HepG2 (cell line): ENCODE data around the gene CDYL. TPM values are rescaled to one million over a fixed set of nuclear protein-coding genes. Genes with fewer than 3 reads are reported as not detected.
A peak's percentile ranks its signal among the peaks of the same experiment; 100 is the strongest.

Experiments used
- DNMT1 ChIP-seq: sonication (generic); formaldehyde crosslinking; IDR thresholded peaks from 2 replicates; pipeline ENCODE4 v1.5.1; 2020; ENCODE audit warnings: mild to moderate bottlenecking, missing genetic modification reagents
- EEA1 ChIP-seq: sonication (generic); formaldehyde crosslinking; IDR thresholded peaks from 2 replicates; pipeline ENCODE4 v1.5.1; 2020; ENCODE audit warnings: mild to moderate bottlenecking, missing genetic modification reagents, borderline replicate concordance
- FLYWCH1 ChIP-seq: sonication (generic); formaldehyde crosslinking; IDR thresholded peaks from 2 replicates; pipeline ENCODE4 v1.8.1; 2023; ENCODE audit warnings: mild to moderate bottlenecking, missing genetic modification reagents
- KAT2B ChIP-seq: fragments of 150-350 bp; IDR thresholded peaks from 2 replicates; pipeline ENCODE4 v1.6.1; 2014; ENCODE audit warnings: low read depth, low read length, borderline replicate concordance
- KDM3A ChIP-seq: IDR thresholded peaks from 2 replicates; pipeline ENCODE4 v1.6.1; 2018; ENCODE audit warnings: low read depth, missing compliant biosample characterization
- NCOA1 ChIP-seq: sonication (generic); formaldehyde crosslinking; IDR thresholded peaks from 2 replicates; pipeline ENCODE4 v1.9.0; 2021; ENCODE audit warnings: missing genetic modification reagents
- NR2F6 ChIP-seq, 2 experiments: IDR thresholded peaks; 2 replicates each; pipeline ENCODE4 v1.6.1; 2016; ENCODE audit warnings: antibody characterized with exemption in 1 of 2, mild to moderate bottlenecking in 1 of 2
- ONECUT2 ChIP-seq: sonication (generic); formaldehyde crosslinking; IDR thresholded peaks from 2 replicates; pipeline ENCODE4 v1.4.0; 2020; ENCODE audit warnings: missing genetic modification reagents
- POLR2AphosphoS5 ChIP-seq: IDR thresholded peaks from 2 replicates; pipeline ENCODE4 v1.6.1; 2012; ENCODE audit warnings: low read depth, low read length
- RFX1 ChIP-seq: fragments of 450-650 bp; IDR thresholded peaks from 2 replicates; pipeline ENCODE4 v1.6.1; 2017
- SMAD3 ChIP-seq: sonication (generic); formaldehyde crosslinking; IDR thresholded peaks from 2 replicates; pipeline ENCODE4 v1.4.0; 2020; ENCODE audit warnings: missing genetic modification reagents
- SP2 ChIP-seq: sonication (generic); formaldehyde crosslinking; IDR thresholded peaks from 2 replicates; pipeline ENCODE4 v1.5.1; 2020; ENCODE audit warnings: mild to moderate bottlenecking, missing genetic modification reagents
- SSRP1 ChIP-seq: IDR thresholded peaks from 2 replicates; pipeline ENCODE4 v1.6.1; 2016; ENCODE audit warnings: control low read depth
- ZBTB1 ChIP-seq: sonication (generic); formaldehyde crosslinking; IDR thresholded peaks from 2 replicates; pipeline ENCODE4 v1.4.0; 2020; ENCODE audit warnings: missing genetic modification reagents, borderline replicate concordance
- ZBTB20 ChIP-seq: sonication (generic); formaldehyde crosslinking; IDR thresholded peaks from 2 replicates; pipeline ENCODE4 v1.8.1; 2023; ENCODE audit warnings: missing genetic modification reagents, low read depth, mild to moderate bottlenecking, borderline replicate concordance
- ZBTB7B ChIP-seq: sonication (generic); formaldehyde crosslinking; IDR thresholded peaks from 2 replicates; pipeline ENCODE4 v1.4.0; 2020; ENCODE audit warnings: missing genetic modification reagents
- ZNF12 ChIP-seq: sonication (generic); formaldehyde crosslinking; IDR thresholded peaks from 2 replicates; pipeline ENCODE4 v1.5.0; 2020; ENCODE audit warnings: missing genetic modification reagents
- ZNF180 ChIP-seq: sonication (generic); formaldehyde crosslinking; IDR thresholded peaks from 2 replicates; pipeline ENCODE4 v1.4.0; 2020; ENCODE audit warnings: low read depth, missing genetic modification reagents, borderline replicate concordance
- ZNF225 ChIP-seq: sonication (generic); formaldehyde crosslinking; IDR thresholded peaks from 2 replicates; pipeline ENCODE4 v1.4.0; 2020; ENCODE audit warnings: mild to moderate bottlenecking, missing genetic modification reagents
- ZNF282 ChIP-seq: fragments of 450-650 bp; IDR thresholded peaks from 2 replicates; pipeline ENCODE4 v1.6.1; 2018; ENCODE audit not compliant: partially characterized antibody
- ZNF3 ChIP-seq: IDR thresholded peaks from 2 replicates; pipeline ENCODE4 v1.7.0; 2017; ENCODE audit warnings: inconsistent platforms
- ZNF329 ChIP-seq: sonication (generic); formaldehyde crosslinking; IDR thresholded peaks from 2 replicates; pipeline ENCODE4 v1.9.0; 2021; ENCODE audit warnings: low read depth, mild to moderate bottlenecking, missing genetic modification reagents
- ZNF598 ChIP-seq: sonication (generic); formaldehyde crosslinking; IDR thresholded peaks from 2 replicates; pipeline ENCODE4 v1.5.1; 2020; ENCODE audit warnings: mild to moderate bottlenecking, missing genetic modification reagents, borderline replicate concordance
- ZNF724P ChIP-seq: sonication (generic); formaldehyde crosslinking; IDR thresholded peaks from 2 replicates; pipeline ENCODE4 v1.8.0; 2022; ENCODE audit warnings: missing genetic modification reagents, borderline replicate concordance
- ZNF773 ChIP-seq: sonication (generic); formaldehyde crosslinking; IDR thresholded peaks from 2 replicates; pipeline ENCODE4 v1.4.0; 2020; ENCODE audit warnings: missing genetic modification reagents, borderline replicate concordance
- polyA plus RNA-seq, 8 experiments: library from polyadenylated mRNA; depleted of rRNA in 3 of 8; stranded (reverse) in 7 of 8; unstranded in 1 of 8; fragments of >200 nt; fragmentation: Illumina TruSeq in 4 of 8; extraction: Trizol in 4 of 8; gene quantifications; 2 replicates each; pipeline versions ENCODE4 v1.2.1 to v1.2.3, GENCODE V29; 2011 to 2016; ENCODE audit warnings: low read depth in 4 of 8, missing spikeins in 1 of 8, mixed read lengths in 1 of 8; ENCODE audit not compliant: insufficient read depth in 1 of 8
- total RNA-seq, 5 experiments: library from RNA; depleted of rRNA; stranded (reverse); fragments of >200 nt; fragmentation: Illumina TruSeq; extraction: Trizol; gene quantifications; 2 replicates each; pipeline ENCODE4 v1.2.3, GENCODE V29; 2016; ENCODE audit warnings: low read depth in 1 of 5
- TF ChIP-seq, protein P1 (sequence below): IDR thresholded peaks from 2 replicates; pipeline ENCODE4 v1.6.1; 2016; ENCODE audit warnings: missing compliant biosample characterization, missing genetic modification reagents, borderline replicate concordance
- TF ChIP-seq, protein P2 (sequence below): sonication (generic); formaldehyde crosslinking; IDR thresholded peaks from 2 replicates; pipeline ENCODE4 v1.8.0; 2022; ENCODE audit warnings: mild to moderate bottlenecking, missing genetic modification reagents; ENCODE audit not compliant: insufficient replicate concordance
- TF ChIP-seq, protein P3 (sequence below): IDR thresholded peaks from 2 replicates; pipeline ENCODE4 v1.6.1; 2012; ENCODE audit warnings: low read depth, low read length, improper control_type of control experiment

CDYL gene
- total and polyA plus RNA-seq, 2 of the 13 experiments (the other 11 are each of a cell fraction or from before 2014, with no cell fraction given) = 22.8 to 105 TPM

DNA sequence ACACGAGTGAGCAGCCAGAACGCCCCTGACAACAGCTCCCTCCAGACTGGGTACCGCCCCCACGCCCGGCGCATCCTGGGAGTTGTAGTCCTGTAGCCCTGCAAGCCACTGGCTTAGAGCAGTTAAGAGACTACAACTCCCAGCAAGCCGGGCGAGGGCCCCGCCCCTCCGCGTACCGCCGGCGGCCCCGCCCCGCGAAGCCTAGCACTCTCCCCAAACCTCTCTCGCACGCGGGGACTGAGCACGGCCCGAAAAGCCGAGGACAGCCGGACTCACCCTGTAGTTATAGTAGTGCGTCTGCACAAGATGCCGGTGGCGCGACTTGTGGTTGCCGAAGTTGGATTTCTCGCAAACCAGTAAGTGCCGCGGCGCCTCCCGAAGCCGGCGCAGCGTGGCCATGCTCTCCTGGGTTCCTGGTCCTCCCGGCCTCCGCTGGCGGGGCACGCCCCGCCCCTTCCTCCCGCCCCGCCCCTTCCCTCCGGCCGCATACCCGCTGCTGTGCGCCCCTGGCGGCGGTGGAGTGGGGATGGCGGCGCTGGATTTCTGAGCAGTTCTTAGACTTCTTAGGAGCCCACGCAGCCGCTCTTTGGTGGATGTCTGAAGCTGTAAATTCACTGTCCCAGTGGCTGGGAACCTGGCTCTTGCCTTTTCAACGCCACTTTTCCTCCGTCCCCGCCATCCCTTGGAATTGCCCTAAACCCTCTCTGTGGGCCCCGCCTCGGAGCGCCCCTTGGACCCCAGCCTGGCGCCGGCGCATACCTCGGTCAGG, 227.6 kb downstream of the CDYL start, which contains the start of gene RPP40 (continued):
- TF ChIP-seq ZNF12 (CRISPR knock-in tag) (no peak; the same call in 1 of the 2 replicates), ZBTB7B (CRISPR knock-in tag) (peak; percentile 73), FLYWCH1 (CRISPR knock-in tag) (no peak), ZNF225 (CRISPR knock-in tag) (peak; percentile 80; the same call in 1 of the 2 replicates), ZNF329 (no peak), NCOA1 (no peak), ZBTB1 (CRISPR knock-in tag) (no peak), POLR2AphosphoS5 (peak; percentile 85), KAT2B (no peak), NR2F6 (IDR thresholded peaks at IDR 0.05) (no peak), NR2F6 (CRISPR knock-in tag; IDR thresholded peaks at IDR 0.05) (peak; percentile 17; the same call in 1 of the 2 replicates), KDM3A (CRISPR knock-in tag) (peak; percentile 75; the same call in 1 of the 2 replicates), SMAD3 (0 out of 2 replicates have a peak, but pooled peaks have one; percentile 69), ZNF724P (peak; percentile 62), ZNF282 (no peak), RFX1 (no peak), ONECUT2 (CRISPR knock-in tag) (peak; percentile 49; the same call in 1 of the 2 replicates), DNMT1 (no peak), ZNF180 (CRISPR knock-in tag) (peak; percentile 81; the same call in 1 of the 2 replicates), ZNF598 (peak; percentile 78; the same call in 1 of the 2 replicates), ZNF3 (no peak), SP2 (CRISPR knock-in tag) (no peak), ZBTB20 (CRISPR knock-in tag) (peak; percentile 55; the same call in 1 of the 2 replicates), EEA1 (peak; percentile 81), ZNF773 (CRISPR knock-in tag) (peak; percentile 86), SSRP1 (CRISPR knock-in tag) (no peak)
- TF ChIP-seq, protein P1, sequence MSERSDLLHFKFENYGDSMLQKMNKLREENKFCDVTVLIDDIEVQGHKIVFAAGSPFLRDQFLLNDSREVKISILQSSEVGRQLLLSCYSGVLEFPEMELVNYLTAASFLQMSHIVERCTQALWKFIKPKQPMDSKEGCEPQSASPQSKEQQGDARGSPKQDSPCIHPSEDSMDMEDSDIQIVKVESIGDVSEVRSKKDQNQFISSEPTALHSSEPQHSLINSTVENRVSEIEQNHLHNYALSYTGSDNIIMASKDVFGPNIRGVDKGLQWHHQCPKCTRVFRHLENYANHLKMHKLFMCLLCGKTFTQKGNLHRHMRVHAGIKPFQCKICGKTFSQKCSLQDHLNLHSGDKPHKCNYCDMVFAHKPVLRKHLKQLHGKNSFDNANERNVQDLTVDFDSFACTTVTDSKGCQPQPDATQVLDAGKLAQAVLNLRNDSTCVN = peak; percentile 83; the same call in 1 of the 2 replicates
- TF ChIP-seq, protein P2, sequence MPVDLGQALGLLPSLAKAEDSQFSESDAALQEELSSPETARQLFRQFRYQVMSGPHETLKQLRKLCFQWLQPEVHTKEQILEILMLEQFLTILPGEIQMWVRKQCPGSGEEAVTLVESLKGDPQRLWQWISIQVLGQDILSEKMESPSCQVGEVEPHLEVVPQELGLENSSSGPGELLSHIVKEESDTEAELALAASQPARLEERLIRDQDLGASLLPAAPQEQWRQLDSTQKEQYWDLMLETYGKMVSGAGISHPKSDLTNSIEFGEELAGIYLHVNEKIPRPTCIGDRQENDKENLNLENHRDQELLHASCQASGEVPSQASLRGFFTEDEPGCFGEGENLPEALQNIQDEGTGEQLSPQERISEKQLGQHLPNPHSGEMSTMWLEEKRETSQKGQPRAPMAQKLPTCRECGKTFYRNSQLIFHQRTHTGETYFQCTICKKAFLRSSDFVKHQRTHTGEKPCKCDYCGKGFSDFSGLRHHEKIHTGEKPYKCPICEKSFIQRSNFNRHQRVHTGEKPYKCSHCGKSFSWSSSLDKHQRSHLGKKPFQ = peak; percentile 58
- TF ChIP-seq, protein P3, sequence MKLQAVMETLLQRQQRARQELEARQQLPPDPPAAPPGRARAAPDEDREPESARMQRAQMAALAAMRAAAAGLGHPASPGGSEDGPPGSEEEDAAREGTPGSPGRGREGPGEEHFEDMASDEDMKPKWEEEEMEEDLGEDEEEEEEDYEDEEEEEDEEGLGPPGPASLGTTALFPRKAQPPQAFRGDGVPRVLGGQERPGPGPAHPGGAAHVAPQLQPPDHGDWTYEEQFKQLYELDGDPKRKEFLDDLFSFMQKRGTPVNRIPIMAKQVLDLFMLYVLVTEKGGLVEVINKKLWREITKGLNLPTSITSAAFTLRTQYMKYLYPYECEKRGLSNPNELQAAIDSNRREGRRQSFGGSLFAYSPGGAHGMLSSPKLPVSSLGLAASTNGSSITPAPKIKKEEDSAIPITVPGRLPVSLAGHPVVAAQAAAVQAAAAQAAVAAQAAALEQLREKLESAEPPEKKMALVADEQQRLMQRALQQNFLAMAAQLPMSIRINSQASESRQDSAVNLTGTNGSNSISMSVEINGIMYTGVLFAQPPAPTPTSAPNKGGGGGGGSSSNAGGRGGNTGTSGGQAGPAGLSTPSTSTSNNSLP = 0 out of 2 replicates have a peak, but pooled peaks have one; percentile 15
